HepG2 (cell line): Measurements from ENCODE around the gene KLRG1. TPM values are rescaled to one million over a fixed set of nuclear protein-coding genes. Genes with fewer than 3 reads are reported as not detected.

Source experiments
- ARHGAP35 ChIP-seq: sonication (generic); formaldehyde crosslinking; IDR thresholded peaks from 2 replicates; pipeline ENCODE4 v1.9.0; 2022; ENCODE audit warnings: mild to moderate bottlenecking, inconsistent platforms, moderate library complexity, missing genetic modification reagents, borderline replicate concordance
- BRF2 ChIP-seq: sonication (generic); formaldehyde crosslinking; IDR thresholded peaks from 2 replicates; pipeline ENCODE4 v1.8.1; 2022; ENCODE audit warnings: mild to moderate bottlenecking, missing genetic modification reagents
- CENPBD1 ChIP-seq: sonication (generic); formaldehyde crosslinking; IDR thresholded peaks from 2 replicates; pipeline ENCODE4 v1.8.0; 2022; ENCODE audit warnings: missing genetic modification reagents, low read depth, mild to moderate bottlenecking, borderline replicate concordance
- ETV6 ChIP-seq: sonication (generic); formaldehyde crosslinking; conservative IDR thresholded peaks from 2 replicates; pipeline ENCODE4 v1.4.0; 2020; ENCODE audit warnings: missing genetic modification reagents
- FOXA1 ChIP-seq, 2 experiments: fragments of 450-650 bp in 1 of 2; sonication (generic) in 1 of 2; formaldehyde crosslinking in 1 of 2; IDR thresholded peaks; 2 replicates each; pipeline versions ENCODE4 v1.4.0 to v1.6.1; 2016 to 2020; ENCODE audit warnings: missing genetic modification reagents in 1 of 2
- HDAC2 ChIP-seq: sonication (generic); formaldehyde crosslinking; IDR thresholded peaks from 2 replicates; pipeline ENCODE4 v1.4.0; 2020; ENCODE audit warnings: missing genetic modification reagents
- HINFP ChIP-seq: sonication (generic); formaldehyde crosslinking; IDR thresholded peaks from 2 replicates; pipeline ENCODE4 v1.4.0; 2020; ENCODE audit warnings: low read depth, mild to moderate bottlenecking, missing genetic modification reagents
- JUND ChIP-seq: sonication (generic); formaldehyde crosslinking; IDR thresholded peaks from 2 replicates; pipeline ENCODE4 v1.8.0; 2022; ENCODE audit warnings: mild to moderate bottlenecking, missing genetic modification reagents
- KDM5B ChIP-seq: sonication (generic); formaldehyde crosslinking; IDR thresholded peaks from 2 replicates; pipeline ENCODE4 v1.4.0; 2020; ENCODE audit warnings: missing genetic modification reagents, mild to moderate bottlenecking, borderline replicate concordance
- KLF11 ChIP-seq: IDR thresholded peaks from 2 replicates; pipeline ENCODE4 v1.6.1; 2016; ENCODE audit warnings: missing compliant biosample characterization
- MTF1 ChIP-seq: sonication (generic); formaldehyde crosslinking; IDR thresholded peaks from 2 replicates; pipeline ENCODE4 v1.5.0; 2020; ENCODE audit warnings: missing genetic modification reagents
- NR2F1 ChIP-seq, 2 experiments: fragments of 450-650 bp in 1 of 2; formaldehyde crosslinking in 1 of 2; IDR thresholded peaks; 2 replicates each; pipeline versions ENCODE4 v1.5.0 to v1.6.1; 2016 to 2020; ENCODE audit warnings: mild to moderate bottlenecking in 1 of 2, missing compliant biosample characterization in 1 of 2, missing genetic modification reagents in 1 of 2, moderate library complexity in 1 of 2
- REL ChIP-seq: sonication (generic); formaldehyde crosslinking; conservative IDR thresholded peaks from 2 replicates; pipeline ENCODE4 v1.8.0; 2022; ENCODE audit warnings: mild to moderate bottlenecking, missing genetic modification reagents, moderate library complexity
- SALL2 ChIP-seq: sonication (generic); formaldehyde crosslinking; IDR thresholded peaks from 2 replicates; pipeline ENCODE4 v1.8.1; 2023; ENCODE audit warnings: mild to moderate bottlenecking, missing genetic modification reagents, inconsistent platforms
- SRF ChIP-seq: IDR thresholded peaks from 2 replicates; pipeline ENCODE4 v1.6.1; 2011; ENCODE audit warnings: mild to moderate bottlenecking, low read depth, low read length, moderate library complexity
- TSC22D2 ChIP-seq: sonication (generic); formaldehyde crosslinking; IDR thresholded peaks from 2 replicates; pipeline ENCODE4 v1.5.1; 2020; ENCODE audit warnings: missing genetic modification reagents, mild to moderate bottlenecking, borderline replicate concordance
- ZC3H13 ChIP-seq: sonication (generic); formaldehyde crosslinking; IDR thresholded peaks from 2 replicates; pipeline ENCODE4 v1.8.1; 2023; ENCODE audit warnings: mild to moderate bottlenecking, missing genetic modification reagents, moderate library complexity
- ZMYM4 ChIP-seq: sonication (generic); formaldehyde crosslinking; IDR thresholded peaks from 2 replicates; pipeline ENCODE4 v1.8.1; 2023; ENCODE audit warnings: mild to moderate bottlenecking, missing genetic modification reagents
- ZNF138 ChIP-seq: sonication (generic); formaldehyde crosslinking; IDR thresholded peaks from 2 replicates; pipeline ENCODE4 v1.5.0; 2020; ENCODE audit warnings: mild to moderate bottlenecking, low read depth, missing genetic modification reagents
- ZNF24 ChIP-seq: fragments of 450-650 bp; IDR thresholded peaks from 2 replicates; pipeline ENCODE4 v1.6.1; 2017; ENCODE audit warnings: antibody characterized with exemption, mild to moderate bottlenecking
- ZNF274 ChIP-seq: sonication (generic); formaldehyde crosslinking; IDR thresholded peaks from 2 replicates; pipeline ENCODE4 v1.5.1; 2020; ENCODE audit warnings: mild to moderate bottlenecking, missing genetic modification reagents
- ZNF552 ChIP-seq: sonication (generic); formaldehyde crosslinking; IDR thresholded peaks from 2 replicates; pipeline ENCODE4 v1.9.0; 2022; ENCODE audit warnings: missing genetic modification reagents, mild to moderate bottlenecking, borderline replicate concordance
- ZNF563 ChIP-seq: sonication (generic); formaldehyde crosslinking; IDR thresholded peaks from 2 replicates; pipeline ENCODE4 v1.8.0; 2022; ENCODE audit warnings: mild to moderate bottlenecking, moderate library complexity, missing genetic modification reagents
- ZNF747 ChIP-seq: sonication (generic); formaldehyde crosslinking; IDR thresholded peaks from 2 replicates; pipeline ENCODE4 v1.8.1; 2023; ENCODE audit warnings: missing genetic modification reagents, mild to moderate bottlenecking, borderline replicate concordance
- ZNF879 ChIP-seq: sonication (generic); formaldehyde crosslinking; IDR thresholded peaks from 2 replicates; pipeline ENCODE4 v1.8.1; 2023; ENCODE audit warnings: missing genetic modification reagents
- ZNF883 ChIP-seq: sonication (generic); formaldehyde crosslinking; IDR thresholded peaks from 2 replicates; pipeline ENCODE4 v1.5.1; 2020; ENCODE audit warnings: mild to moderate bottlenecking, missing genetic modification reagents; ENCODE audit errors: not compliant biosample characterization
- ZSCAN12 ChIP-seq: sonication (generic); formaldehyde crosslinking; IDR thresholded peaks from 2 replicates; pipeline ENCODE4 v1.9.0; 2021; ENCODE audit warnings: mild to moderate bottlenecking, missing genetic modification reagents
- ZSCAN22 ChIP-seq: sonication (generic); formaldehyde crosslinking; IDR thresholded peaks from 2 replicates; pipeline ENCODE4 v1.4.0; 2020; ENCODE audit warnings: mild to moderate bottlenecking, missing genetic modification reagents
- polyA plus RNA-seq, 8 experiments: library from polyadenylated mRNA; depleted of rRNA in 3 of 8; stranded (reverse) in 7 of 8; unstranded in 1 of 8; fragments of >200 nt; fragmentation: Illumina TruSeq in 4 of 8; extraction: Trizol in 4 of 8; gene quantifications; 2 replicates each; pipeline versions ENCODE4 v1.2.1 to v1.2.3, GENCODE V29; 2011 to 2016; ENCODE audit warnings: low read depth in 4 of 8, missing spikeins in 1 of 8, mixed read lengths in 1 of 8; ENCODE audit not compliant: insufficient read depth in 1 of 8
- total RNA-seq, 5 experiments: library from RNA; depleted of rRNA; stranded (reverse); fragments of >200 nt; fragmentation: Illumina TruSeq; extraction: Trizol; gene quantifications; 2 replicates each; pipeline ENCODE4 v1.2.3, GENCODE V29; 2016; ENCODE audit warnings: low read depth in 1 of 5

KLRG1 gene
- total and polyA plus RNA-seq, 2 of the 13 experiments (the other 11 are each of a cell fraction or from before 2014, with no cell fraction given) = 1.2 to 1.7 TPM

- no peak for TF ChIP-seq CENPBD1
- TF ChIP-seq SALL2 = peak; percentile 89; the same call in 1 of the 2 replicates
- peak; percentile 83; the same call in 1 of the 2 replicates for TF ChIP-seq BRF2
- peak; percentile 22; the same call in 1 of the 2 replicates for TF ChIP-seq ETV6 (CRISPR knock-in tag)
- no peak for TF ChIP-seq TSC22D2 (CRISPR knock-in tag)
- TF ChIP-seq REL (CRISPR knock-in tag) = no peak
- TF ChIP-seq ZMYM4 (CRISPR knock-in tag) = peak; percentile 92
- 0 out of 2 replicates have a peak, but pooled peaks have one; percentile 17 for TF ChIP-seq ZSCAN22 (CRISPR knock-in tag)
- peak; percentile 20; the same call in 1 of the 2 replicates for TF ChIP-seq ZSCAN12
- TF ChIP-seq ZNF274 (CRISPR knock-in tag) = peak; percentile 39; the same call in 1 of the 2 replicates
- no peak for TF ChIP-seq ZC3H13 (CRISPR knock-in tag)
- TF ChIP-seq ZNF138 (CRISPR knock-in tag) = no peak; the same call in 1 of the 2 replicates
- peak; percentile 11; the same call in 1 of the 2 replicates for TF ChIP-seq SRF
- TF ChIP-seq ZNF563 (CRISPR knock-in tag) = peak; percentile 51
- no peak for TF ChIP-seq JUND
- TF ChIP-seq KDM5B = peak; percentile 78
- peak; percentile 46 for TF ChIP-seq ZNF883 (CRISPR knock-in tag)
- peak; percentile 17 to 71; a peak in 3 of 4 replicates for TF ChIP-seq NR2F1 (CRISPR knock-in tag; IDR thresholded peaks at IDR 0.05)
- TF ChIP-seq ZNF747 = peak; percentile 85; the same call in 1 of the 2 replicates
- no peak for TF ChIP-seq ZNF24
- no peak; the same call in 1 of the 2 replicates for TF ChIP-seq MTF1 (CRISPR knock-in tag)
- no peak for TF ChIP-seq ZNF879 (CRISPR knock-in tag)
- TF ChIP-seq ZNF552 = no peak
- peak; percentile 75 for TF ChIP-seq KLF11 (CRISPR knock-in tag)
- no peak; the same call in 1 of the 2 replicates for TF ChIP-seq HINFP (CRISPR knock-in tag)
- peak; percentile 49; the same call in 1 of the 2 replicates for TF ChIP-seq ARHGAP35 (CRISPR knock-in tag)
- peak; percentile 37 for TF ChIP-seq HDAC2 (CRISPR knock-in tag)
- TF ChIP-seq FOXA1 (IDR thresholded peaks at IDR 0.05) = no peak
- TF ChIP-seq FOXA1 (CRISPR knock-in tag; IDR thresholded peaks at IDR 0.05) = no peak
These were observed 39.8 kb upstream of the KLRG1 start, which contains the start of gene M6PR (continued) for GRCh38 chr12:8949342-8950220.
